IPS DF 4.7 (cell line): Measurements from ENCODE around the gene FNDC1.

Experiments
- DNase-seq: peaks from one replicate; pipeline ENCODE4 v3.0.0-alpha.2; 2013; ENCODE audit warnings: low spot score; ENCODE audit errors: extremely low read depth

Gene FNDC1

DNA sequence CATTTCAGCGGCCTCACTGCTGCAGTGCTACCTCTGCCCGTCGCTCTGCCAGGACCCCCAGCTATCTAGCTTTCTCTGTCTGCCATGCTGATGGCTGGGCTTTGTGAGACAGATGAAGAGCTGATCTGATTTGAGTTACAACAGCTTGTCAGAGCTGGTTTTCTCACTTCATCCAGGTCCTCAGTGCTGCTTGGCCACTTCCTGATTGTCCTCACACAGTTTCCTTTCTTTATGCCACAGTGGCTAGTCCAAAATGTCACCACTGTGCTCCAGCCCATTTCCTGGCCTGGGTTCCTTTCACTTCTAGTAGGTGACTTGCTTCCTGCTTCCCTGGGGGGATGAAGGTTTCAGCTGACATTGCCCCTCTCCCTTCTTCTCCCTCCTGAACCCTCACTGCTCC, 35.4 kb downstream of the FNDC1 start:
- no peak for DNase-seq

DNA sequence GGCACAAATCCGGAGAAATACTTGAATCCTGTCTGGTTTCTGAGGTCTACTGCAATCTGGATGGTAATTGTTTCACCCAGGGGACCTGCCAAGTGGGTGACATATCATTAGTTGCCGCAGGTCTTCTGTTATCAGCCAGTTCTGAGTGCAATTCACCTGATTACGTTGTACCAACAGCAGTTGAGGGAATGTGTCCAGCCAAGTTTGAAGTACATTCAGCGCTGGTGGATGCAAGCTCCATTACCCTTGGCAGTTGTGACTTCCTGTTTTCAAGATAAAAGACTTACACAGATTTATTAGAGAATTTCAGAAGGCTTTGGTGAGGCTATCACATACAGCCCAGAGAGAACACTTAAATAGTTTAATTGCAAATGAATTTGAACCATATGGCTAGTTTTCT, 42.8 kb downstream of the FNDC1 start:
- no peak for DNase-seq

- DNase-seq, result no peak
Observed at GRCh38 chr6:159212525-159213280, 43.5 kb downstream of the FNDC1 start.

- DNase-seq, result no peak
Observed at GRCh38 chr6:159213405-159213804, 44.2 kb downstream of the FNDC1 start.

- no peak for DNase-seq
Observed at GRCh38 chr6:159214281-159214680, 45.1 kb downstream of the FNDC1 start.

GRCh38 chr6:159217595-159218275, 48.5 kb downstream of the FNDC1 start:
- peak; percentile 53 for DNase-seq

DNA sequence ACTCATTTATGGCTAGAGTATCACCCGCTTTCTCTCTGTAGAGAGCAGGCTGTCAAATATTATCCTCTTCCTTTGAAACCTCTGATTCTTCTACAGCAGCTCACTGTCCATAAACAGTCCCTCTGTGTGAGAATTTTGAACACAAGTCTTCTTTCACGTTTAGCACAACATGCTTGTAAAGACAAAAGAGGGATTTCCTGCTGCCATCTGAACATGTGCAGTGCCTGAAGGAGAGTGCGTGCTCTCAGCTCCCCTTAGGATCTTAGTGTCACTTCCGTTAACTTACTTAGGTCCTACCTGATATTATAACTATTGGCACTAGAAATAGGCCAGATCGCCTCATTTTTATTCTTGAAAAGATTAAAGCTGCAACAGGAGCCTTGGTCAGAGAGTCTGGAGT, 50.9 kb downstream of the FNDC1 start:
- no peak for DNase-seq

DNA sequence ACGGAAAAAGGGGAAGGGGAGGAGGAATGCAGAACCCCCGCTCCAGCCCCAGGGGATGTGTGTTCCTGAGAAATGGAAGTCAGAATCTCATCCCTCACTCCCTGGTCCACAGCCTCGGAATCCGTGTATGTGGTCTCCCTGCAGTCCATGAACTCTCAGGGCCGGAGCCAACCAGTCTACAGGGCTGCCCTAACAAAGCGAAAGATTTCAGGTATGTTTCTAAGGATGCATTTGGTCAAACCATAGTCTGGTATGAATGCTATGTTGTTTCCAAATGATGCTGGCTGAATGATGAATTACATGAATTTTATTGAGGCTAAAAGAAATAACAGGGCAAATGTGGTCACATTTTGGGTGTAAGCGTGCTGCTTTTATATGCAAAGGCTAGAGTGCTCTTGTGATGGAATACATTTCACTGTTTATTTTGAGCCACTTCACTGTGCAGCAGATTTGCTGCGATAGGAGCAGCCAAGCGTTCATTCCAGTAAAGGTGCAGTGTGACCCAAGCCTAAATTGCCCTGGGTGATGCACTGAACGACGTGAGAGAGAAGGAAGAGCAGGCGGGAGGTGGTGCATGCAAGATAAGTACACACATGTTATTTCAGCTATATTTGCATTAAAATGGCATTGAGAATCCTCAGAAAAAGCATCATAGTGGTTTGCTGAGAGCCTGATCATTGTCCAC, 52.4 kb downstream of the FNDC1 start:
- no peak for DNase-seq

DNA sequence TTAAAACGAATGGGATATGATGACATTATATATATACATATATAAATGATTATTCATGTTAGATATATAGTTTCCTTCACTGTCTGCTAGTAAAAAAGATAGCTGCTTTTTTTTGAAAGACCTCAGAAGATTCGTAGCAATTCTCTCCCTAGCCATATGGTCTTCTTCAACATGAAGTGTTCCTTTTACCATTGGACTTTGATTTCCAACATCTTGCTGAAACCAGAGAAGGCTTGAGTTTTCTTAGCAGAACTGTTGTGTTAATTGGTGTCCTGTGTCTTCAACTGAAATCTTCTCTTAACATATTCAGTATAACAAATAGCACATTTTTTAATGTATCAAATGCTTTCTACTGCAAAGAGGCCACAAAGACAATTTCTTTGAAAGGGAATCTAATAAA, 55.3 kb downstream of the FNDC1 start:
- no peak for DNase-seq

DNA sequence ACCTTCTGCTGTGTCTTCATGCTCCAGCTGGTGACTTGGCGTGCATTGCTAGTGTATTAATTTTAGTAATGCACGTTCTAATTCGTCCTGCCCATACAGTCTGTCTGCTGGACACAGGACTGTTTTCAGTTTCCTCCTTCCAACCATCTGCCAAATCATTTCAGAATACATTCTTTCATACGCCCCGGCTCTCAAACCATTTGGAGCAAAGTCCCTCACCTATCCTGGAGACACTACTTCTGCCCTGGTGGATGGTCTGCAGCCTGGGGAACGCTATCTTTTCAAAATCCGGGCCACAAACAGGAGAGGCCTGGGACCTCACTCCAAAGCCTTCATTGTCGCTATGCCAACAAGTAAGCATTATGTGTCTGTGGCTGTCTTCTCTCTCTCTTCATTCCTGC, 60.5 kb downstream of the FNDC1 start:
- no peak for DNase-seq

DNA sequence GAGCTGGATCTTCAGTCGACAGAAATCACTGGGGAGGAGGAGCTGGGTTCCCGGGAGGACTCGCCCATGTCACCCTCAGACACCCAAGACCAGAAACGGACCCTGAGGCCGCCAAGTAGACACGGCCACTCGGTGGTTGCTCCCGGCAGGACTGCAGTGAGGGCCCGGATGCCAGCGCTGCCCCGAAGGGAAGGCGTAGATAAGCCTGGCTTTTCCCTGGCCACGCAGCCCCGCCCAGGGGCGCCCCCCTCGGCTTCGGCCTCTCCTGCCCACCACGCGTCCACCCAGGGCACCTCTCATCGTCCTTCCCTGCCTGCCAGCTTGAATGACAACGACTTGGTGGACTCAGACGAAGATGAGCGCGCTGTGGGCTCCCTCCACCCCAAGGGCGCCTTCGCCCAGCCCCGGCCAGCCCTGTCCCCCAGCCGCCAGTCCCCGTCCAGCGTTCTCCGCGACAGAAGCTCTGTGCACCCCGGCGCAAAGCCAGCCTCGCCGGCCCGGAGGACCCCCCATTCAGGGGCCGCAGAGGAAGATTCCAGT, 63.0 kb downstream of the FNDC1 start:
- no peak for DNase-seq

GRCh38 chr6:159232751-159233150, 63.6 kb downstream of the FNDC1 start:
- DNase-seq, result no peak

GRCh38 chr6:159233365-159234101, 64.3 kb downstream of the FNDC1 start:
- no peak for DNase-seq

DNA sequence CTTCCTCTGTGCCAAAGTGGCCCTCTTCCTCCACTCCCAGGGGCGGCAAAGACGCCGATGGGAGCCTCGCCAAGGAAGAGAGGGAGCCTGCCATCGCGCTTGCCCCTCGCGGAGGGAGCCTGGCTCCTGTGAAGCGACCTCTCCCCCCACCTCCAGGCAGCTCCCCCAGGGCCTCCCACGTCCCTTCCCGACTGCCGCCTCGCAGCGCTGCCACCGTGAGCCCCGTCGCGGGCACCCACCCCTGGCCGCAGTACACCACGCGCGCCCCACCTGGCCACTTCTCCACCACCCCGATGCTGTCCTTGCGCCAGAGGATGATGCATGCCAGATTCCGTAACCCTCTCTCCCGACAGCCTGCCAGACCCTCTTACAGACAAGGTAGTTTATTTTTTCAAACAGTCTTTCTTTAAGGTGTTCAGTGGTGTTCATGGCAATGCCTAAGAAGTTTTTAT, 64.9 kb downstream of the FNDC1 start:
- DNase-seq, result no peak

- no peak for DNase-seq
Observed at GRCh38 chr6:159238920-159239558, 69.8 kb downstream of the FNDC1 start.

DNA sequence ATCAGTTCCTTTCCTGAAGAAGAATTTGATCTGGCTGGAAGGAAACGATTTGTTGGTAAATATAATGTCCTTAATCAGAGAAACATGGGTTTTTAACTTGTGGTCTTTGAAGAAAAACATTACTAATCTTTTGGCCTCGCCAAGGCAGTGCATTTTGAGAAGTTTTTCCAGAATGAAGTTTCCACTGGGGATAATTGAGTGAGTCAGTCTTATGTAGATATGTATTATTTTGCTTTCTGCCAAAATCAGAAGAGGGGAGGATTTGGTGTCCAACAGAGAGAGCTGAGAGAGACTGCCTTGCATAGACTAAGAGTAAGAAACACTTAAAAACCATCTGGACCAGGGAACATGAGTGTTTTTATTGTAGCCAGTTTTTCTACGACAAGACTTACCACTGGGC, 79.9 kb downstream of the FNDC1 start:
- DNase-seq, result no peak

- DNase-seq, result no peak
Observed at GRCh38 chr6:159249752-159250151, 80.6 kb downstream of the FNDC1 start.

DNA sequence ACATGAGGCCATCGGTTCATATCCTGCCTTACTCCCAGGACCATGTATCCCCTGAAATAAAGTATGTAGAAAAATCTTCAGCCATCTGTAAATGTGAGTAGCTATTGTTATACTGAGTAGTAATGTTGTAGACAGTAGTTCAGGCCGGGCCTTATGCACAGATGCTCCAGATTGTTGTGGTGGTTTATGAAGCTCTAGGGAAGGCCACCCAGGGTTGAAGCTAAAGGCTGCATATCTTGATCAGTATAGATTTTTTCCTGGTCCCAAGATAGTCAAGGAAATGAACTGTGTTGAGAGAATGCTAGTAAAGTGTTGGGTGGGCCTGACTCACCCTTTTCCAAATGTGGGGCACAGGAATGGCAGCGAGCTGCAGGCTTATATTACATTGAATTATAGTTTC, 81.4 kb downstream of the FNDC1 start:
- DNase-seq, result no peak

DNA sequence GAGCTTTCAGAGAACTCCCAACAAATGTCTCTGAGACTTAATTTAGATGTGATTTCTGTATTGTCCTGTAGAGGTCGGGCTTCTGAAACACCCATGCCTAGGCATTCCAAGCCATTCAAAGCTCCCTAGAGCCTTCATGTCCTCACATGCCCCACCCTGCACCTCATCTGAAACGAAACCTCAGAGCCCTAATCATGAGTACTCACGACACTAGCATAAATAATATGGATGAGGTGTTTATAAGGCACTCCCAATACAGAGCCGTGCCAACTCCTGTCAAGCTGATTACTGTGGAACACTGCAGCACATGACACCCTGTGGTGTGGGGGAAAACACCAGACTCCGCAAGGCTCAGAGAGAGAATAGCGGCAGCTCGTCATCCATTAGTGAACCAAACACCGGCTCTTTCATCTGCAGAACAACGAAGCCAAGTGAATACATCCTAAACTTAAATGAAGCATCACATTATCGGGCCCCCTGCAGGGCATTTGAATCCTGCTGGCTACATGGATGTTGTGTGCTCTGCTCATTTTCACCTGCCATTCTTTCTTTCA, 83.8 kb downstream of the FNDC1 start:
- DNase-seq, result peak; percentile 53

DNA sequence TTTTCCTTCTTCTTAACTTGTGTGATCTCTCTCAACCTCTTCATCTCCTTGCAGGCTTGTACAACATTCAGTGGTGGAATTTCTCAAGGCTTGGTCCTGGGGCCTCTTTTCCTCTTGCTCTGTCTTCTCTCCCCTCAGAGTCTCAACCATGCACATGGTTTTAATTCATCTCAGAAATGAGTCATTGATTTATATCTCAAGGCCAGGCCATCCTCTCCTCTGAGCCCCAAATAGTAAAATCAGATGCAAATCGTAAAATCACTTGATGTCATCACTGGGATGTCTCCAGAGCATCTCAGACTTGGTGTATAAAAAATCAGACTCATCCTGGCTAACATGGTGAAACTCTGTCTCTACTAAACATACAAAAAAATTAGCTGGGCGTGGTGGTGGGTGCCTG, 85.0 kb downstream of the FNDC1 start:
- no peak for DNase-seq
